Parathyroid adenoma (tissue), 2 donors: ENCODE results near the gene TMEM213.

Source experiments
- H2AFZ ChIP-seq: fragments of 300-600 bp; sonication (generic); one replicate; pipeline ENCODE4 v1.7.0; 2017; ENCODE audit warnings: antibody characterized with exemption, mild to moderate bottlenecking
- H3K27ac ChIP-seq: fragments of 300-600 bp; sonication (generic); one replicate; pipeline ENCODE4 v1.7.0; 2017
- H3K27me3 ChIP-seq: fragments of 300-600 bp; sonication (generic); one replicate; pipeline ENCODE4 v1.7.0; 2017; ENCODE audit warnings: low read length; ENCODE audit not compliant: control insufficient read depth, insufficient read depth
- H3K36me3 ChIP-seq: fragments of 300-600 bp; sonication (generic); one replicate; pipeline ENCODE4 v1.7.0; 2017; ENCODE audit warnings: low read length; ENCODE audit not compliant: control insufficient read depth, insufficient read depth
- H3K4me1 ChIP-seq: fragments of 300-600 bp; sonication (generic); one replicate; pipeline ENCODE4 v1.7.0; 2017; ENCODE audit warnings: control low read depth
- H3K4me2 ChIP-seq: fragments of 300-600 bp; sonication (generic); one replicate; pipeline ENCODE4 v1.7.0; 2017; ENCODE audit warnings: low read length
- H3K4me3 ChIP-seq: fragments of 300-600 bp; sonication (generic); one replicate; pipeline ENCODE4 v1.7.0; 2017; ENCODE audit warnings: low read depth, low read length
- H3K79me2 ChIP-seq: fragments of 300-600 bp; sonication (generic); one replicate; pipeline ENCODE4 v1.7.0; 2017; ENCODE audit warnings: control low read depth
- H3K9ac ChIP-seq: fragments of 300-600 bp; sonication (generic); one replicate; pipeline ENCODE4 v1.7.0; 2017; ENCODE audit warnings: mild to moderate bottlenecking
- H3K9me3 ChIP-seq: fragments of 300-600 bp; sonication (generic); one replicate; pipeline ENCODE4 v1.7.0; 2017; ENCODE audit warnings: low read length; ENCODE audit not compliant: control insufficient read depth
- TF ChIP-seq, protein P1 (sequence below): fragments of 300-600 bp; sonication (generic); IDR thresholded peaks from one replicate; pipeline ENCODE4 v1.7.0; 2017; ENCODE audit warnings: antibody characterized with exemption, mild to moderate bottlenecking
- donor health status: primary hyperparathyroidism.

The TMEM213 gene

DNA sequence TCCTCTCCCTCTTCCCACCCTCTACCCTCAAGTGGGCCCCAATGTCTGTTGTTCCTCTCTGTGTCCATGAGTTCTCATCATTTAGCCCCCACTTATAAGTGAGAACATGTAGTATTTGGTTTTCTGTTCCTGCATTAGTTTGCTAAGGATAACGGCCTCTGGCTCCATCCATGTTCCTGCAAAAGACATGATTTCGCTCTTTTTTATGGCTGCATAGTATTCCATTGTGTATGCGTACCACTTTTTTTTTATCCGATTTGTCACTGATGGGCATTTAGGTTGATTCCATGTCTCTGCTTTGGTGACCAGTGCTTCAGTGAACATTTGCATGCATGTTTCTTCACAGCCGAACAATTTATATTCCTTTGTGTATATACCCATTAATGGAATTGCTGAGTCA lies 51.9 kb downstream of the TMEM213 start:
- Histone ChIP-seq H3K27ac (no peak overlapping the region), H2AFZ (no peak overlapping the region), H3K79me2 (no peaks in the 10 kb centered on the region), H3K4me2 (no peak overlapping the region), H3K4me3 (no peak overlapping the region), H3K4me1 (peaks cover 7% of the 10 kb centered on the region), H3K9ac (no peak overlapping the region), H3K27me3 (no peaks in the 10 kb centered on the region), H3K36me3 (no peaks in the 10 kb centered on the region), H3K9me3 (no peaks in the 10 kb centered on the region)
- TF ChIP-seq, protein P1, sequence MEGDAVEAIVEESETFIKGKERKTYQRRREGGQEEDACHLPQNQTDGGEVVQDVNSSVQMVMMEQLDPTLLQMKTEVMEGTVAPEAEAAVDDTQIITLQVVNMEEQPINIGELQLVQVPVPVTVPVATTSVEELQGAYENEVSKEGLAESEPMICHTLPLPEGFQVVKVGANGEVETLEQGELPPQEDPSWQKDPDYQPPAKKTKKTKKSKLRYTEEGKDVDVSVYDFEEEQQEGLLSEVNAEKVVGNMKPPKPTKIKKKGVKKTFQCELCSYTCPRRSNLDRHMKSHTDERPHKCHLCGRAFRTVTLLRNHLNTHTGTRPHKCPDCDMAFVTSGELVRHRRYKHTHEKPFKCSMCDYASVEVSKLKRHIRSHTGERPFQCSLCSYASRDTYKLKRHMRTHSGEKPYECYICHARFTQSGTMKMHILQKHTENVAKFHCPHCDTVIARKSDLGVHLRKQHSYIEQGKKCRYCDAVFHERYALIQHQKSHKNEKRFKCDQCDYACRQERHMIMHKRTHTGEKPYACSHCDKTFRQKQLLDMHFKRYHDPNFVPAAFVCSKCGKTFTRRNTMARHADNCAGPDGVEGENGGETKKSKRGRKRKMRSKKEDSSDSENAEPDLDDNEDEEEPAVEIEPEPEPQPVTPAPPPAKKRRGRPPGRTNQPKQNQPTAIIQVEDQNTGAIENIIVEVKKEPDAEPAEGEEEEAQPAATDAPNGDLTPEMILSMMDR, result no peak

DNA sequence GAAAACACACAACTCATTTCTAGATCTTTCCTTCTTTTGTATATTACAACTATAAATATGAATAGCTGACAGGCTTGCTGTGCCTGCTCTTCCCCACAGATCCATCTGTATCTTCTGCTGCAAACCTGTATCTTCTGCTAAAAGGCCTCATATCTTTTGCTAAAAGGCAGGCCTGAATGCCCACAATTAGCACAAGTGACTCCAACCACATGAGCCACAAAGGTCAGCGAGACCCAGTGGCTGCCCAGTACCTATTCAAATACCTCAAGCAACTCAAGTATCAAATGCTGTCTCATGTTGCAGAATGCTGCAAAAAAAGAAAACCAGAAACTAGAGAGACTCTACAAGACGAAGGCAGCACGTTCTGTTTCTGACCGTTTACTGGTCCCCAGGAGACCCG lies 54.7 kb downstream of the TMEM213 start:
- no peak overlapping the region for H3K4me3 ChIP-seq
- H3K4me2 ChIP-seq, result no peak overlapping the region
- no peaks in the 10 kb centered on the region for H3K27me3 ChIP-seq
- no peak overlapping the region for H2AFZ ChIP-seq
- no peaks in the 10 kb centered on the region for H3K9me3 ChIP-seq
- H3K4me1 ChIP-seq, result peaks cover 7% of the 10 kb centered on the region
- no peak overlapping the region for H3K9ac ChIP-seq
- H3K79me2 ChIP-seq, result no peaks in the 10 kb centered on the region
- no peak overlapping the region for H3K27ac ChIP-seq
- TF ChIP-seq, protein P1, result no peak
- H3K36me3 ChIP-seq, result no peaks in the 10 kb centered on the region

DNA sequence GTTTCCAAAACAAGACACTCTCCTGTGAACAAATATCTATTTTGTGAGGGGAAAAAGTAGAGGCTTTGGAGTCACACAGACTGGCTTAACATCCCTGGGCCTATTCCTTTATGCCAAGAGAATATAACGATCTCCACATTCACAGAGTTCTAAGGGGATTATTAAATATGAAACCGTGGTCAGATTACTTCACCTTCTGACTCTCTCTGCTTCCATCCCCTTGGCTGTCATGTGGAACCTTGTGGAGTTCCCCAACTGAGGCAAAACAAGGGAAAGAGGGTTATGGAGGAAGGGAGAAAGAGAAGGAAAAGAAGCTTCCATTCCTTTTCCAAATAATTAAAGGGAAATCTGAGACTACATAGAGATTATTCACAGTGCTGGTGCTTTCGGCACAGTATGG lies 55.7 kb downstream of the TMEM213 start:
- Histone ChIP-seq H3K4me1 (peaks cover 2% of the 10 kb centered on the region), H3K27ac (no peak overlapping the region), H2AFZ (no peak overlapping the region), H3K9me3 (no peaks in the 10 kb centered on the region), H3K36me3 (no peaks in the 10 kb centered on the region), H3K4me2 (no peak overlapping the region), H3K4me3 (no peak overlapping the region), H3K79me2 (no peaks in the 10 kb centered on the region), H3K9ac (no peak overlapping the region), H3K27me3 (no peaks in the 10 kb centered on the region)
- TF ChIP-seq, protein P1, result no peak

DNA sequence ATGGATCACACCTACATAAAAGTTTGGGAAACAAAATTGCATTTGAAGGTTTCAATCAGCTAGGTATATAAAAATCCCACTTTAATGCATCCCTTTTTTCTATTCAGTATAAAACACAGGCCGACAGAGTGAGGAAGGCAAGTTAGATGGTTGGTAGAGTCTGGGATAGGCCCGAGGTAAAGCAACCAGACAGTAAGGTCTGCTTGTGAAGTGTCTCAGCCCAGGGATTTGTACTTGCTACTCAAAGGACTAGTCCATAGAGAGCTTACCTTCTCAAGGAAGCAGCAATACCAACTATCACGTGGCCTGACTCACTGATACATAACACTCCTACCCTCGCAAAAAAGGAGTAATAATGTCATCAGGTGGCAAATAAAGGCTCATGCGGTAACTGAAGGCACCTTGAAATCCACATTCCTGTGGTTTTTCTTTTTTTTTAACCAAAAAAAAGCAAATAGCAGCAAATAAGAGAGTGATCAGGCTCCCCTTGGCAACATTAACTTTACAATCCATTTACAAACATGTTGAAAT lies 56.4 kb downstream of the TMEM213 start:
- Histone ChIP-seq H2AFZ (no peak overlapping the region), H3K27me3 (no peaks in the 10 kb centered on the region), H3K36me3 (no peaks in the 10 kb centered on the region), H3K9me3 (no peaks in the 10 kb centered on the region), H3K4me1 (no peaks in the 10 kb centered on the region), H3K4me3 (no peak overlapping the region), H3K4me2 (no peak overlapping the region), H3K79me2 (no peaks in the 10 kb centered on the region), H3K27ac (no peak overlapping the region), H3K9ac (no peak overlapping the region)
- TF ChIP-seq, protein P1, result no peak

DNA sequence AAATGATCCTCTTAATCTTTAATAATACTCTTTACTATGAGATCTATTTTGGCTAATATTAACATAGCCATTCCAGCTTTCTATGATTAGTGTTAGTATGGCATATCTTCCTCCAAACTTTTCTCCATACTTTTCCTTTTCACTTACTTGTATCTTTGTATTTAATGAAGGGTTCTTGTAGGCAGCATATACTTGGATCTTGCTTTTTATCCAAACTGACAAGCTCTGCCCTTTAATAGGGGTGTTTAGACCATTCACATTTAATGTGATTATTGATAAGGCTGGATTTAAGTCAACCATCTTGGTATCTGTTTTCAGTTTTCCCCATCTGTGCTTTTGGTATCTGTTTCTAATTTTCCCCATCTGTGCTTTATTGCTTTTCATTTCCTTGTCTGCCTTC lies 59.9 kb downstream of the TMEM213 start:
- no peaks in the 10 kb centered on the region for H3K79me2 ChIP-seq

More for the DNA sequence above, 59.9 kb downstream of the TMEM213 start:
- H3K4me1 ChIP-seq, result no peaks in the 10 kb centered on the region
- no peaks in the 10 kb centered on the region for H3K9me3 ChIP-seq
- no peaks in the 10 kb centered on the region for H3K27me3 ChIP-seq
- H2AFZ ChIP-seq, result no peak overlapping the region
- no peak overlapping the region for H3K4me2 ChIP-seq
- H3K9ac ChIP-seq, result no peak overlapping the region
- H3K4me3 ChIP-seq, result no peak overlapping the region
- no peaks in the 10 kb centered on the region for H3K36me3 ChIP-seq
- TF ChIP-seq, protein P1, result no peak
- no peak overlapping the region for H3K27ac ChIP-seq
